Nucleus accumbens (tissue), 56 donors: Measurements from ENCODE around the gene ADAMTS6.
"Not testable (repeated sequence)": the region's sequence is repeated elsewhere in the genome, so short reads cannot be mapped to it uniquely, and the experiment has no call there.

Experiments
- DNase-seq, 56 donors: peaks; one replicate each; lab custom pipeline; 2025; lab: John Stamatoyannopoulos, UW

Gene ADAMTS6

GRCh38 chr5:65199993-65200675, 281.6 kb downstream of the ADAMTS6 start:
- no peak for DNase-seq

GRCh38 chr5:65198456-65199120, 283.1 kb downstream of the ADAMTS6 start:
- no peak for DNase-seq

GRCh38 chr5:65197531-65198455, 283.9 kb downstream of the ADAMTS6 start:
- no peak for DNase-seq

- DNase-seq = no peak
Measured at GRCh38 chr5:65194871-65195270, 286.8 kb downstream of the ADAMTS6 start.

- DNase-seq = no peak
Measured at GRCh38 chr5:65192331-65192730, 289.4 kb downstream of the ADAMTS6 start.

- no peak for DNase-seq
Measured at GRCh38 chr5:65191554-65192135, 290.1 kb downstream of the ADAMTS6 start.

GRCh38 chr5:65190328-65191053, 291.2 kb downstream of the ADAMTS6 start:
- DNase-seq = no peak

- DNase-seq = no peak
Measured at GRCh38 chr5:65186646-65187227, 295.0 kb downstream of the ADAMTS6 start.

- DNase-seq = no peak
Measured at GRCh38 chr5:65185468-65185867, 296.3 kb downstream of the ADAMTS6 start.

GRCh38 chr5:65184780-65185179, 296.9 kb downstream of the ADAMTS6 start:
- no peak for DNase-seq

GRCh38 chr5:65174231-65174630, 307.5 kb downstream of the ADAMTS6 start:
- not testable (repeated sequence) for DNase-seq

- no peak for DNase-seq
Measured at GRCh38 chr5:65173130-65173525, 308.6 kb downstream of the ADAMTS6 start.

- no peak for DNase-seq
Measured at GRCh38 chr5:65172486-65173129, 309.1 kb downstream of the ADAMTS6 start.

- DNase-seq = no peak
Measured at GRCh38 chr5:65171645-65172044, 310.1 kb downstream of the ADAMTS6 start.

GRCh38 chr5:65163698-65164097, 318.0 kb downstream of the ADAMTS6 start:
- no peak for DNase-seq

GRCh38 chr5:65161655-65162054, 320.1 kb downstream of the ADAMTS6 start:
- DNase-seq = no peak

- no peak for DNase-seq
Measured at GRCh38 chr5:65157906-65158603, 323.7 kb downstream of the ADAMTS6 start.

- no peak for DNase-seq
Measured at GRCh38 chr5:65156933-65157332, 324.8 kb downstream of the ADAMTS6 start.

GRCh38 chr5:65152131-65152530, 329.6 kb downstream of the ADAMTS6 start:
- DNase-seq = no peak
